Measurements from ENCODE around the gene EIF4B. TPM values are rescaled to one million over a fixed set of nuclear protein-coding genes. Genes with fewer than 3 reads are reported as not detected.

EIF4B gene
- total RNA-seq, 1 donor from 2014 or later: 250 TPM

- no peak for DNase-seq (ENCODE audit: extremely low read depth, low read depth, low spot score)
These were observed 50.6 kb downstream of the EIF4B start for GRCh38 chr12:53056901-53057300.

DNA sequence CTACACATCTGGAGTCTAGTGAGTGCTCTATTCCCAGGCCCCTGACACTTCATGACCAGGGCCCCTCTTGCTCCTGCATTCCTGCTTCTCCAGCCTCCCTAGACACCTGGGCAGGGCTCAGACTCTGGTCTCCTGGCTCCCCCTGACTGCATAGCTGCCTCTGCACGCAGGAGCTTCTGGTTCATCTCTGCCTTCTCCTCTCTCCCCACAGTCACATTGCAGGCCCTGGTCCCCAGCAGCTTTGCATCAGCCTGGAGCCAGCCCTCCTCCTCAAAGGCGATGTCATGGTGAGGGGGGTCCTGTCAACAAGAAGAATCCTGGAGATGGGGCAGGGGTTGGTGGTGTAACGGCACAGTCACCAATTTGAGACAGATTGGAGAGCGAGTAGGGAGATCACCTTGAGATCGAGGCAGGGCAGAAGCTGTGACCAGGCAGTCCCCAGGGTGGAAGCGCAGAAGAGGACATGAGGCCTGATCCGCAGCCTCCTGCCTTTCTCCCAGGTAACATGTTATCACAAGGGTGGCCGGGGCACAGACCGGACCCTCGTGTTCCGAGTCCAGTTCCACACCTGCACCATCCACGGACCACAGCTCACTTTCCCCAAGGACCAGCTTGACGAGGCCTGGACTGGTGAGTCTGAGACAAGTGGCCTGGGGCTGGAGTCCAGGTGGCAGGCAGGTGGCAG lies 51.7 kb downstream of the EIF4B start:
- DNase-seq (ENCODE audit: extremely low read depth, low read depth, low spot score): no peak

GRCh38 chr12:53058674-53059433 lies 52.6 kb downstream of the EIF4B start:
- no peak for DNase-seq (ENCODE audit: extremely low read depth, low read depth, low spot score)

GRCh38 chr12:53059434-53060063 lies 53.3 kb downstream of the EIF4B start:
- DNase-seq (ENCODE audit: extremely low read depth, low read depth, low spot score): no peak

GRCh38 chr12:53060064-53060720 lies 53.9 kb downstream of the EIF4B start:
- DNase-seq (ENCODE audit: extremely low read depth, low read depth, low spot score): no peak

- DNase-seq (ENCODE audit: extremely low read depth, low read depth, low spot score): no peak
These were observed 54.5 kb downstream of the EIF4B start for GRCh38 chr12:53060721-53061276.

DNA sequence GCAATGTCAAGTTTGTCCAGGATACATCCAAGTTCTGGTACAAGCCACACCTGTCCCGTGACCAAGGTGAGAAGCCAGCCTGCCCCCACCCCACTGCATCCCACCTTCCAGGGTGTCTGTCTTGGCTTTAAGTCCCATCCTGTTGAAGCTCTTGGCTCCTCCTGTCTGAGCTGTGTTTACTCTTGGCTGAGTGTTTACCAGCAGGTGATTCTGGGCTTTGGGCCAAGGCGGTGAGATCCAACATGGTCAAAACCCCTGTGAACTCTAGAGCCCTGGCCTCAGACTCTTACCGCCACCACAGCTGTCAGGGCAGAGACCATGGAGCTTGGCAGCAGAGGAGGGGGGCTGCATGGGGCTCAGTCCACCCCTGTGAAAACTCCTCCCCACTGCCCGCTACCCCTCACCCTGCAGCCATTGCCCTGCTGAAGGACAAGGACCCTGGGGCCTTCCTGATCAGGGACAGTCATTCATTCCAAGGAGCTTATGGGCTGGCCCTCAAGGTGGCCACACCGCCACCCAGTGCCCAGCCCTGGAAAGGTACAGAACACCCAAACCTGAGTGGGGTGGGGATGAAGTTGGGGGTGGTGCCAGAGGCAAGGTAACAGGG lies 55.3 kb downstream of the EIF4B start:
- no peak for DNase-seq (ENCODE audit: extremely low read depth, low read depth, low spot score)

GRCh38 chr12:53062011-53062961 lies 56.0 kb downstream of the EIF4B start:
- no peak for DNase-seq (ENCODE audit: extremely low read depth, low read depth, low spot score)

DNA sequence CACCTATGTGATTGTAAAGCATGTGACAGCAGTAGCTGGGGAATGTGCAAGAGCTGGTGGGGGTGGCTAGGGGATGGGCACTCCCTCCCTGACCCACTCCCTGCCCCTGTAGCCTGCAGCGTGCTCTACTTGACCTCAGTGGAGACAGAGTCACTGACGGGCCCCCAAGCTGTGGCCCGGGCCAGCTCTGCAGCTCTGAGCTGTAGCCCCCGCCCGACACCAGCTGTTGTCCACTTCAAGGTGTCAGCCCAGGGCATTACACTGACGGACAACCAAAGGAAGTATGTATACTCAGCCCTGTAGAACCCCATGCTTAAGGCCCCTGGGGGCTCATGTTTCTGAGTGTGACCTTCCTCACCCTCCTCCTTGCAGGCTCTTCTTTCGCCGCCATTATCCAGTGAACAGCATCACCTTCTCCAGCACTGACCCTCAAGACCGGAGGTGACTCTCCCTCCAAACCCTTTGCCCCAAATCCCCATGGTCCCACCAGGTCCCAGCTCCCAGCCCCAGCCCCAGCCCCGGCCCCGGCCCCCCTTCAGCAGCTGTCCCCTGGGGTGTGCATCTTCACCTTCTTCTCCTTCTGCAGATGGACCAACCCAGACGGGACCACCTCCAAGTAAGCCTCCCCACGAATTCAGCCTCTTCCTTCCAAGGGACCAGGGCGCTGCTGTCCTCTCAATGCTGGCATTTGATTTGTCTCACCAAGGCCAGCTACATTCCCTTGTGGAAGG lies 56.9 kb downstream of the EIF4B start:
- DNase-seq (ENCODE audit: extremely low read depth, low read depth, low spot score): no peak

- no peak for DNase-seq (ENCODE audit: extremely low read depth, low read depth, low spot score)
These were observed 57.7 kb downstream of the EIF4B start for GRCh38 chr12:53063708-53064612.

- DNase-seq (ENCODE audit: extremely low read depth, low read depth, low spot score): no peak
These were observed 58.6 kb downstream of the EIF4B start for GRCh38 chr12:53064613-53065436.

- no peak for DNase-seq (ENCODE audit: extremely low read depth, low read depth, low spot score)
These were observed 59.2 kb downstream of the EIF4B start for GRCh38 chr12:53065470-53065869.

DNA sequence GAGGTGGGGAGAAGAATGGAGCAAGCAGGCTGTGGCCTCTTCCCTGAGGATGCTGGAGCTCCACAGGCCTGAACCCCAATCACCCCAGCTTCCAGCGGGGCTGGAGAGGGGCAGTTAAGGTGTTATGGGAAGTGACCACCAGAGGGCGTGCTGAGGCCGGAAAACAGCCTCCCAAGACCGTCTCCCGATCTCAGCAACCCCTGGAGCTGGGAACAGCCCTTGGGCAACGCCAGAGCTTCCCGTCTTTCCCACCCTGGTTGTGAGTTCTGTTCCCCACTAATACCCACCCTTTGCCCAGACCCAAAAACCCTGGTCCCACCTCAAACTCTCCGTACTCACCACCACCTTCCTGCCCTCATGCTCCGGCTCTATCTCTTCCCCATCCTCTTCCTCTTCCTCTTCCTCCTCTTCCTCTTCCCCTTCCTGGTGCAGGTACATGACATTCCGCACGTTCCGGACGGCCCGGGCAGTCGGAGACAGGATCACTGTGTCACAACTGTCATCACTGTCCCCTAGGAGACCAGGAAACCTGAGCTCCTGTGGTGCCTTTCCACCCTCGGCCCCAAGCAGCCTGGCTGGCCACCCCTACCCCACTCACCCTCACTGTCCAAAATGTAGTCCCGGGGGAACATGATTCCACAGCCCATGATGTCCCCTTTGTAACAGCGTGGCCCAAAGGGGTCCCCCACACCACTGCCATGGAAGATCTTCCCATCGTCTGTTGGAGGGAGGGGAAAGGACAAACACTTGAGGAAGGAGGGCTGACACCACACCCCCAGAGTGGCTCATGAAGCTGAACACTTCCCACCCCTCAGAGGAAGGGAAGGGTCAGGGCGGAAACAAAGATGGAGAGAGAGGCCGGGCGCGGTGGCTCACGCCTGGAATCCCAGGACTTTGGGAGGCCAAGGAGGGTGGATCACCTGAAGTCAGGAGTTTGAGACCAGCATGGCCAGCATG lies 60.0 kb downstream of the EIF4B start:
- DNase-seq (ENCODE audit: extremely low read depth, low read depth, low spot score): no peak

- no peak for DNase-seq (ENCODE audit: extremely low read depth, low read depth, low spot score)
These were observed 61.1 kb downstream of the EIF4B start for GRCh38 chr12:53067074-53067992.

Data from glomerular endothelial cell (primary cell).